GM12801 (cell line): Measurements from ENCODE around the gene ARX.

Experiments
- TF ChIP-seq, protein P1 (sequence below): IDR thresholded peaks from one replicate; pipeline ENCODE4 v1.5.1; 2011; ENCODE audit warnings: control low read depth; ENCODE audit not compliant: insufficient read length; ENCODE audit errors: extremely low read depth

Gene ARX

DNA sequence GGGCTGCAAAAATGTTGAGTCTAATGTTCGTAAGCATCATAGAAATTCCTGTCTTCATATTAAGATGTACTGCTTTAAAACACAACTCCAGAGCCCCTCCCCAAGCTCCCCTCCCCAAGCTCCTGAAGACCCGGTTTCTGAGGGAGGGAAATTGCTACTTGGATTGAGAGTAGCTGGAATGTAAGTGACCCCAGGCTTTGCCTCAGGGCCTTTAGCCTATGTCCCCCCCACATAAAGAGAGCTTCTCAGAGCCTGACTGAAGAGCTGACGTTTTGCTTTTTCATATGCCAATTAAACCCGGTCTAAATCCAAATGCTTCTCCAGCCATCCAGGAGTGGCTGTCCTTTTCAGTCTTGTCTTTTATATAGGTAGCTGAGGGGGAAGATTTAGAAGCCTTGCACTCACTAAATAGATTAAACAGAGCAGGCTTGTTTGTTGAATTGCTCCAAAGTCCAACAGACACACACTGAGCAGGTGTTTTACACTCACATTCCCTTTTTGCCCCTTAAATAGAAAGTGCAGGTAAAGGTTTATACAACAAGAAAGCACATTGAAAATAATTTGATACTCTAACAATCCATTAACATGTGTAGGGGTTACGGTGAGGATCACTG lies 19.6 kb downstream of the ARX start:
- TF ChIP-seq, protein P1, sequence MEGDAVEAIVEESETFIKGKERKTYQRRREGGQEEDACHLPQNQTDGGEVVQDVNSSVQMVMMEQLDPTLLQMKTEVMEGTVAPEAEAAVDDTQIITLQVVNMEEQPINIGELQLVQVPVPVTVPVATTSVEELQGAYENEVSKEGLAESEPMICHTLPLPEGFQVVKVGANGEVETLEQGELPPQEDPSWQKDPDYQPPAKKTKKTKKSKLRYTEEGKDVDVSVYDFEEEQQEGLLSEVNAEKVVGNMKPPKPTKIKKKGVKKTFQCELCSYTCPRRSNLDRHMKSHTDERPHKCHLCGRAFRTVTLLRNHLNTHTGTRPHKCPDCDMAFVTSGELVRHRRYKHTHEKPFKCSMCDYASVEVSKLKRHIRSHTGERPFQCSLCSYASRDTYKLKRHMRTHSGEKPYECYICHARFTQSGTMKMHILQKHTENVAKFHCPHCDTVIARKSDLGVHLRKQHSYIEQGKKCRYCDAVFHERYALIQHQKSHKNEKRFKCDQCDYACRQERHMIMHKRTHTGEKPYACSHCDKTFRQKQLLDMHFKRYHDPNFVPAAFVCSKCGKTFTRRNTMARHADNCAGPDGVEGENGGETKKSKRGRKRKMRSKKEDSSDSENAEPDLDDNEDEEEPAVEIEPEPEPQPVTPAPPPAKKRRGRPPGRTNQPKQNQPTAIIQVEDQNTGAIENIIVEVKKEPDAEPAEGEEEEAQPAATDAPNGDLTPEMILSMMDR: no peak

DNA sequence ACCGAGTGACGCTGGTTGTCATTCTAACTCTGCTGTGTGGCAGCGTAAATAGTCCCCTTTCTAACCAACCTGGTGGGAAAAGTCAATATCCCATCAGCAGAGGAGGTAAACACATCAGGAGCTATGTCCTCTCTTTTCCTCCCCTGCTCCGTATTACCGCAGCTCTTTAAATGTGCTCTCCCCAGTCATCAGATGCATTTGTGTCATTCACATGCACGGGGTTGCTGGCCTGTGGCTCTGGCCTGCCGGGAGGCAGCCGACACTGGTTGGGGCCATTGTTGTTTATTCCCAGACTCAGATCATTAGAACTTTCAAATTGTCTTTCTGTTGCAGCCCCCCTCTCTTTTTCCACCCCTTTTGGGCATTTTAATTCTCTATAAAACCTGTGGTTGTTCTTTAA lies 21.9 kb downstream of the ARX start:
- TF ChIP-seq, protein P1: no peak

DNA sequence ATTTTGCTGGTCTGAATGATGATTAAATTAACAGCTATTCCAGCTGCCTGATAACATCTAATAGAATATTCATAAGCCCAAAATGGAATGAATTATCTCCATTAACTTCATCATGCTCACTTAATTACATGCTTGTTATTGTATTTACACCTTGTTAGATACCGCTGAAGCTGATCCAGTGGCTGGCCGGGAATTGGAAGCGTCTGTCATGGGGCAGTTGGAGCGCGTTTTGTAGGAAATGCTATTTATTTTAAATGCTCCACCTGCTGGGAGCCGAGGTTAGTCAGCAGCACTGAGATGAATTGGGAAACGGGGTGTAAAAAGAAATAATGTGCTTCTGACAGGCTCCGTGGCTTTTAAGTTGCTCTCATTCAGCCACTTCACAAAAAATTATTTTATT lies 25.2 kb downstream of the ARX start:
- TF ChIP-seq, protein P1: no peak

DNA sequence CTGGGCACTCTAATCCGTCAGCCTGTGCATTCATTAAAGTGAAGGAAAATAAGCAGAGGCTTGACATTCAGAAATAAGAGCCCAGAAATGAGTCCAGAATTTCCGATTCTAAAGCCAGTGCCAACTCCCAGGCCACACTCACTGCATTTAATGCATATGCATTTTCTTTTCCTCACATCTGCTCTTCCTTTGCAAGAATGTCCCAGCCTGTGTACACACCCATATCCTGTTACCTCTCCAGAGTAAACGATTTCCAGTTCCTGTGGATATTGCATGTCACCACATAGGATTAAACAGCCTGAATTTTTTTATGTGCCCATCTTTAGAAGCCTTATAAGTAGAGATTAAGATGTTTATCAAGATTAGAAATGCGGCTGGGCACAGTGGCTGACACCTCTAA lies 27.5 kb downstream of the ARX start:
- TF ChIP-seq, protein P1: no peak

DNA sequence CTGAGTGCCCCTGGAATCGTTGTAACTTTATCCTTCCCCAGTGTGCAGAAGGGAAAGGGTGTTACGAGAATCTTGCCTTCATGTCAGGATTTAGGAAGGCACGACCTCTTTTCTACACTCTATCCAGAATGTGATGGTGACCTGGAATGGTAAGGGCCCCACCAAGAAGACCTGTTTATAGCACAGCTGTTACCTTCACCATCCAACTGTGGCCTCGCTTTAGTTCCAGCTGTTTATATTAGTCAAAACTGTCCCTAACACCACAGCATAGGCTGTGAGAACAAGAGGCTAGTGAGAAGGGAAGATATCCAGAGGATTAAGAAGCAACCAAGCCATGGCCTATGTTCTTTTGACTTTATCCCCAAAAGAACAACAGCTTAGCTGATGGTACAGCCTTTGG lies 28.0 kb downstream of the ARX start:
- TF ChIP-seq, protein P1: no peak

DNA sequence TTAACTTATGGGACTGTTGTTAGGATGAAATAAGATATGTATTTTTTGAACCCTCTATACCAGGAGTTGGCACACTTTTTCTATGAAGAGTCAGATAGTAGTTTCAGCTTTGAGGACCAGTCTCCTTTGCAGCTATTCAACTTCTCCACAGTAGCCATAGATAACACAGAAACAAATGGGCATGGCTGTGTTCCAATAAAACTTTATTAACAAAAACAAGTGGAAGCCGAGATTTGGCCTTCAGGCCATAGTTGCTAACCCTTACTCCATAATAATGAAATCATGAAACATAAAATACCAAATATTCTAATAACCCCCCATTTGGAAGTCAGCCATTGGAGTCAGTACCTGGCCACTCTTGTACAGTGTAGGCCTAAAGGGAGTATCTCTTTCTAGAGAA lies 30.6 kb downstream of the ARX start:
- TF ChIP-seq, protein P1: no peak

DNA sequence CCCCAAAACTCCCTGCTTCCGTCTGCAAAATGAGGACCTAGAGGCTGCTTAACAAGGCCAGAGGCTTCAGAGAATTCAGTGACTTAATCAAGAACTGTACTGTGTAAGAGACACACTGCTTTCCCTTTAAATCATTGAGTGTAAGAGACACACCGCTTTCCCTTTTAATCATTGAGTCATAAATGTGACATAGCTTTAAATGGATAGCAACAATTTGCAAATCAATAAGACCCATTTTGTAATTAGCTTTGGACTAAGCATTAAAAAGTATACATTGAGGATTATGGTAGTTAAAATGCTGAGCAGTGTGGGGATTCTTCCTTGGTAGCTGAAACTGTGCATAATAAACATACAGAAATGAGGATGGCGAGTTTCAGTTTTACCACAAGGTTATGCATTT lies 31.8 kb downstream of the ARX start:
- TF ChIP-seq, protein P1: no peak
